PFSK-1 (cell line): ENCODE measurements around the gene RASGRF1.

Experiments
- FOXP2 ChIP-seq: optimal IDR thresholded peaks from 2 replicates; pipeline ENCODE3; 2011; ENCODE audit warnings: borderline replicate concordance, control low read depth, inconsistent platforms; ENCODE audit not compliant: insufficient read depth; ENCODE audit errors: extremely low read length, extremely low read depth
- POLR2AphosphoS5 ChIP-seq: IDR thresholded peaks from 2 replicates; pipeline ENCODE4 v1.6.1; 2012; ENCODE audit warnings: low read depth, mild to moderate bottlenecking, control low read depth, low read length, moderate library complexity
- REST ChIP-seq, 2 experiments: IDR thresholded peaks; 2 replicates each; pipeline versions ENCODE4 v1.6.1 to v1.8.0; 2011 to 2012; ENCODE audit warnings: low read depth in 2 of 2, low read length in 2 of 2, control low read depth in 1 of 2, inconsistent platforms in 1 of 2, mild to moderate bottlenecking in 1 of 2, moderate library complexity in 1 of 2; ENCODE audit not compliant: insufficient read depth in 1 of 2
- SIN3A ChIP-seq: IDR thresholded peaks from 2 replicates; pipeline ENCODE4 v1.6.1; 2012; ENCODE audit warnings: mild to moderate bottlenecking, low read length, moderate library complexity, borderline replicate concordance; ENCODE audit not compliant: insufficient read depth
- TAF1 ChIP-seq: IDR thresholded peaks from 2 replicates; pipeline ENCODE4 v1.6.1; 2012; ENCODE audit warnings: low read length, control low read depth, borderline replicate concordance; ENCODE audit not compliant: insufficient read depth

GRCh38 chr15:79031821-79032220 lies 58.8 kb downstream of the RASGRF1 start:
- TF ChIP-seq SIN3A = no peak
- TF ChIP-seq REST (IDR thresholded peaks at IDR 0.05; ENCODE audit: insufficient read depth in 1 of 2, low read depth in 2 of 2, low read length in 2 of 2) = no peak
- TF ChIP-seq POLR2AphosphoS5 = no peak
- no peak for TF ChIP-seq TAF1
- no peak for TF ChIP-seq FOXP2
